WTC11 (cell line): ENCODE data around the gene FAM135A.
"Not testable (repeated sequence)": the region's sequence is repeated elsewhere in the genome, so short reads cannot be mapped to it uniquely, and the experiment has no call there.

Experiments used
- CTCF ChIP-seq: fragments of 200-600 bp; IDR thresholded peaks from 2 replicates; pipeline ENCODE4 v1.8.0; 2022; ENCODE audit warnings: antibody characterized with exemption
- FOXK1 ChIP-seq: sonication (generic); formaldehyde crosslinking; IDR thresholded peaks from 2 replicates; pipeline ENCODE4 v1.8.0; 2022; ENCODE audit warnings: mild to moderate bottlenecking, moderate library complexity, missing genetic modification reagents

- TF ChIP-seq CTCF; FOXK1 (CRISPR knock-in tag): not testable (repeated sequence)
These were observed 57.2 kb downstream of the FAM135A start for GRCh38 chr6:70470510-70470909.
